Ascending aorta (tissue), 2 donors: ENCODE measurements around the gene SHLD2. TPM values are rescaled to one million over a fixed set of nuclear protein-coding genes. Genes with fewer than 3 reads are reported as not detected.
"Not testable (repeated sequence)": the region's sequence is repeated elsewhere in the genome, so short reads cannot be mapped to it uniquely, and the experiment has no call there.

ENCODE experiments used
- DNase-seq, 2 donors: peaks; one replicate each; pipeline ENCODE4 v3.0.0-alpha.2; 2019; ENCODE audit warnings: low spot score in 2 of 2
- H3K27ac ChIP-seq, 2 donors: fragments of 200-600 bp; sonication (generic); one replicate each; pipeline ENCODE4 v1.5.1; 2016 to 2017; ENCODE audit warnings: mild to moderate bottlenecking in 1 of 2
- H3K27me3 ChIP-seq: fragments of 200-600 bp; sonication (generic); one replicate; pipeline ENCODE4 v1.5.1; 2017
- H3K36me3 ChIP-seq, 2 donors: fragments of 200-600 bp; sonication (generic); one replicate each; pipeline ENCODE4 v1.5.1; 2016
- H3K4me1 ChIP-seq, 2 donors: fragments of 200-600 bp; sonication (generic); one replicate each; pipeline ENCODE4 v1.5.1; 2016 to 2017; ENCODE audit warnings: mild to moderate bottlenecking in 1 of 2
- H3K4me3 ChIP-seq, 2 donors: fragments of 200-600 bp; sonication (generic); one replicate each; pipeline ENCODE4 v1.5.1; 2016 to 2017; ENCODE audit warnings: mild to moderate bottlenecking in 1 of 2
- H3K9me3 ChIP-seq, 2 donors: fragments of 200-600 bp; sonication (generic); one replicate each; pipeline ENCODE4 v1.5.1; 2016
- intact Hi-C: fragments of 100-400 bp; cut with DNase I; formaldehyde crosslinking; loops from one replicate; pipeline ENCODE4 v1.15.1; 2023
- total RNA-seq: library from RNA; depleted of rRNA; stranded (reverse); fragments of >200 nt; gene quantifications from one replicate; pipeline ENCODE4 v1.1.0, GENCODE V29; 2016

The SHLD2 gene
- total RNA-seq, 1 donor from 2014 or later, result 19.7 TPM

GRCh38 chr10:87191841-87192240, 96.8 kb downstream of the SHLD2 start:
- DNase-seq, H3K4me3 ChIP-seq, H3K4me1 ChIP-seq, H3K9me3 ChIP-seq, H3K27ac ChIP-seq, H3K27me3 ChIP-seq, intact Hi-C loops: not testable (repeated sequence)
- peaks cover 3 to 13% of the 10 kb centered on the region in 2 donors for H3K36me3 ChIP-seq

GRCh38 chr10:87200924-87201323, 105.9 kb downstream of the SHLD2 start:
- not testable (repeated sequence) for H3K27ac ChIP-seq, H3K4me1 ChIP-seq, H3K9me3 ChIP-seq, H3K36me3 ChIP-seq, H3K27me3 ChIP-seq
- peak overlapping the region; percentile 9 to 52 for H3K4me3 ChIP-seq
- intact Hi-C loops, result loop anchor here (10.0 kb wide), 1 partner anchor 806 kb away; no protein-coding TSS in a partner anchor
- DNase-seq, result peak in 1 of 2 donors; percentile 73

- not testable (repeated sequence) for H3K27me3 ChIP-seq, H3K4me1 ChIP-seq, DNase-seq, H3K27ac ChIP-seq, H3K36me3 ChIP-seq, H3K4me3 ChIP-seq, H3K9me3 ChIP-seq
- intact Hi-C loops, result loop anchor here (10.0 kb wide), 1 partner anchor 810 kb away; no protein-coding TSS in a partner anchor
Observed at GRCh38 chr10:87204801-87205200, 109.8 kb downstream of the SHLD2 start.

GRCh38 chr10:87206922-87207321, 111.9 kb downstream of the SHLD2 start:
- H3K27me3 ChIP-seq, H3K36me3 ChIP-seq, H3K4me1 ChIP-seq, H3K9me3 ChIP-seq, DNase-seq: not testable (repeated sequence)
- Histone ChIP-seq H3K27ac (peak overlapping the region; percentile 20 to 56), H3K4me3 (peak overlapping the region in 1 of 2 donors; percentile 15)
- intact Hi-C loops, result loop anchor here (10.0 kb wide), 1 partner anchor 812 kb away; no protein-coding TSS in a partner anchor

GRCh38 chr10:87210309-87210708, 115.3 kb downstream of the SHLD2 start:
- intact Hi-C loops, H3K4me1 ChIP-seq, H3K9me3 ChIP-seq, DNase-seq, H3K4me3 ChIP-seq, H3K27me3 ChIP-seq, H3K27ac ChIP-seq, H3K36me3 ChIP-seq: not testable (repeated sequence)

GRCh38 chr10:87211848-87212247, 116.8 kb downstream of the SHLD2 start:
- H3K27me3 ChIP-seq, DNase-seq, H3K36me3 ChIP-seq, H3K4me1 ChIP-seq, H3K27ac ChIP-seq, H3K4me3 ChIP-seq, H3K9me3 ChIP-seq, intact Hi-C loops: not testable (repeated sequence)

GRCh38 chr10:87213150-87213765, 118.3 kb downstream of the SHLD2 start:
- H3K27me3 ChIP-seq, H3K9me3 ChIP-seq, H3K4me3 ChIP-seq, H3K27ac ChIP-seq, H3K4me1 ChIP-seq, H3K36me3 ChIP-seq, intact Hi-C loops, DNase-seq: not testable (repeated sequence)

GRCh38 chr10:87213806-87214205, 118.8 kb downstream of the SHLD2 start:
- H3K27ac ChIP-seq, intact Hi-C loops, H3K4me3 ChIP-seq, H3K27me3 ChIP-seq, H3K4me1 ChIP-seq, H3K36me3 ChIP-seq, H3K9me3 ChIP-seq, DNase-seq: not testable (repeated sequence)

GRCh38 chr10:87216120-87216519, 121.1 kb downstream of the SHLD2 start:
- H3K9me3 ChIP-seq, DNase-seq, H3K4me3 ChIP-seq, H3K36me3 ChIP-seq, H3K4me1 ChIP-seq, H3K27ac ChIP-seq, H3K27me3 ChIP-seq, intact Hi-C loops: not testable (repeated sequence)

GRCh38 chr10:87219370-87219769, 124.4 kb downstream of the SHLD2 start:
- H3K27me3 ChIP-seq, H3K4me3 ChIP-seq, H3K36me3 ChIP-seq, DNase-seq, H3K4me1 ChIP-seq, H3K9me3 ChIP-seq, H3K27ac ChIP-seq, intact Hi-C loops: not testable (repeated sequence)

GRCh38 chr10:87222789-87223188, 127.8 kb downstream of the SHLD2 start:
- DNase-seq, H3K9me3 ChIP-seq, H3K4me1 ChIP-seq, H3K27ac ChIP-seq, H3K27me3 ChIP-seq, H3K4me3 ChIP-seq, H3K36me3 ChIP-seq, intact Hi-C loops: not testable (repeated sequence)

- intact Hi-C loops, H3K36me3 ChIP-seq, H3K4me3 ChIP-seq, H3K27ac ChIP-seq, H3K4me1 ChIP-seq, H3K9me3 ChIP-seq, DNase-seq, H3K27me3 ChIP-seq: not testable (repeated sequence)
Observed at GRCh38 chr10:87225148-87225547, 130.1 kb downstream of the SHLD2 start, which contains the start of gene NUTM2A. NUTM2A (plus strand) TSS chr10:87225448; CDS start chr10:87225831, 383 bp downstream.

GRCh38 chr10:87228247-87228646, 133.2 kb downstream of the SHLD2 start:
- intact Hi-C loops, H3K36me3 ChIP-seq, H3K27ac ChIP-seq, H3K4me1 ChIP-seq, H3K9me3 ChIP-seq, H3K27me3 ChIP-seq, DNase-seq, H3K4me3 ChIP-seq: not testable (repeated sequence)

- H3K36me3 ChIP-seq, H3K27ac ChIP-seq, DNase-seq, H3K9me3 ChIP-seq, intact Hi-C loops, H3K4me1 ChIP-seq, H3K4me3 ChIP-seq, H3K27me3 ChIP-seq: not testable (repeated sequence)
Observed at GRCh38 chr10:87229211-87229610, 134.2 kb downstream of the SHLD2 start.

- H3K27ac ChIP-seq, H3K4me3 ChIP-seq, DNase-seq, H3K36me3 ChIP-seq, H3K9me3 ChIP-seq, H3K4me1 ChIP-seq, H3K27me3 ChIP-seq, intact Hi-C loops: not testable (repeated sequence)
Observed at GRCh38 chr10:87234854-87235253, 139.8 kb downstream of the SHLD2 start.
